Ecto neural progenitor cell (in vitro differentiated cells): ENCODE results near the gene GUK1.

Experiments
- DNase-seq: peaks from one replicate; pipeline ENCODE4 v3.0.0-alpha.2; 2018; ENCODE audit warnings: low spot score

GUK1 gene

GRCh38 chr1:228150120-228150460 lies 10.0 kb downstream of the GUK1 start:
- DNase-seq = no peak

- no peak for DNase-seq
Observed at GRCh38 chr1:228150461-228151179, 10.5 kb downstream of the GUK1 start.

GRCh38 chr1:228151180-228151925 lies 11.3 kb downstream of the GUK1 start:
- no peak for DNase-seq

DNA sequence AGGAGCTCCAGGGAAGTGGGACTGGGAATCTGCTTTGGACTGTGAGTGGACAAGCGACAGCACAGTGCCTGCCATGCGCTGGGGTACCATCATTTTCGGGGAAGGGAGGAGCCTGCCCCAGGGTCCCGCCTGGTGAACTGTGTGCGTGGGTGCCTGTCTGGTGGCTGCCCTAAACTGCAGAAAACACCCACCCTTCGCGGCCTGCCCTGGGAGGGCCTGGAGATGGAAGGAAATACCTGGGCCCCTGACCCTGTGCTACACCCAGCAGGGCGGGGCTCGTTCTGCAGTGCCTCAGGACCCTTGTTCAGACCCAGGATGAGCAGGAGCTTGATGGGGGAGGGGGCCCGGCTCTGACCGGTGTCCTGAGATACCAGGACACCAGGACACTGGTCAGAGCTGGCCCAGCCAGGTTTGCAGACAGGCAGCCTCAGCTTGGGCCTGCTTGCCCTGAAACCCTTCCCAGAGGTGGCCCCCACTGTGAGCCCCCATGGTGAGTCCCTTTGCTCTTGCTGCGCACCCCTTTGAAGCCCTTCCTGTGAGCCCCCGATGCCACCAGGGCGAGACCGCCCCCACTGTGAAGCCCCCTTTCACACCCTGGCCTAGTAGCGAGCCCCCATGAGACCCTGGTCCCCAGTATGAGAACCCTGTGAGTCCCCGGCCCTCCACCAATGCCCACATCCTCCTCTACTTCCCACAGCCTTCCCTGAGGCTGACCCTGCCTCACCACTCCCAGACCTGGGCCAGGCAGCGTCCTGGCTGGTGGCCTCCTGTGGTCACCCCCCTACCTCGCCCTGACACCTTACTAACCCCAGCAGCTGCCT lies 12.2 kb downstream of the GUK1 start:
- no peak for DNase-seq

DNA sequence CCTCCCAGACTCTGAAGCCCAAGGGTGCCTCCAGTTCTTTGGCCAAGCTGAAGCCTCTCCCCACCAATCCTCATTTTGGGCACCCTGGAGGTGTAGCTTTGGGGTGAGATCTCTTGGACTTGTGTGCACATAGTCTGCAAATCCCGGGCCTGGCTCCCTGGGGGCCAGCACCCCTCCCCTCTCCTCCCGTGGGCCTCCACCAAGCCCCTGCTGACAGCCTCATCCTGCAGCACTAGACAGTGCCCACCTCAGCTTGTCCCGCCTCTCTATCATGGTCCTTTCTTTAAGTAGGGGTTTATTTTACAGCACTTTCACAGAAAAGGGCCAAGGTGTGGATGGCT lies 12.8 kb downstream of the GUK1 start:
- DNase-seq = no peak

DNA sequence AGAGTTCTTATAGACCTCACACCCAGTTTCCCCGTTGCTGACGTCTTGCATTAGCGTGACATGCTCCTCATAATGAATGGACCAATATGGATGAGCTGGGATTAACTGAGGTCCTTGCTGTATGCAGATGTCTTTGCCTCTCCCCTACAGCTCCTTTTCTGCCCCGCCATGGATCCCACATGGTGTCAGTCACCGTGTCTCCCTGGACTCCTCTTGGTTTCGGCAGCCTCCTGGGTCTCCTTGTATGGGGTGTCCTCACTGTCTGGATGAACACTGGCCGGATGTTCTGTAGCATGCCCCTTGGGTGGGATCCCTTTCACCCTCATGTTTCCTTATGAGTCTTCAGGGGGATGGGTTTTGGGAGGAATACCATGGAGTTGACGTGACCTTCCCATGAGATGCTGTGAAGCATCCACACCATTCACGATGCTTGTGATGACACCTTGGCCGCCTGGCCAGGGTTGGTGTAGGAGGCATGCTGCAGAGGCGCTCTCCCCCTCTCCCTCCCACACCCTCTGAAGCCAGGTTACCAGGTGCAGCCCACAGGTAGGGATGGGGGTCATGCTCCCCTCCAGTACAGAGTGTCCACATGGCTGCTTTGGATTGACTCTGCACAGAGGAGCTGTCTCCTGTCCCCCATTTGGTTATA lies 14.1 kb downstream of the GUK1 start:
- DNase-seq = no peak

DNA sequence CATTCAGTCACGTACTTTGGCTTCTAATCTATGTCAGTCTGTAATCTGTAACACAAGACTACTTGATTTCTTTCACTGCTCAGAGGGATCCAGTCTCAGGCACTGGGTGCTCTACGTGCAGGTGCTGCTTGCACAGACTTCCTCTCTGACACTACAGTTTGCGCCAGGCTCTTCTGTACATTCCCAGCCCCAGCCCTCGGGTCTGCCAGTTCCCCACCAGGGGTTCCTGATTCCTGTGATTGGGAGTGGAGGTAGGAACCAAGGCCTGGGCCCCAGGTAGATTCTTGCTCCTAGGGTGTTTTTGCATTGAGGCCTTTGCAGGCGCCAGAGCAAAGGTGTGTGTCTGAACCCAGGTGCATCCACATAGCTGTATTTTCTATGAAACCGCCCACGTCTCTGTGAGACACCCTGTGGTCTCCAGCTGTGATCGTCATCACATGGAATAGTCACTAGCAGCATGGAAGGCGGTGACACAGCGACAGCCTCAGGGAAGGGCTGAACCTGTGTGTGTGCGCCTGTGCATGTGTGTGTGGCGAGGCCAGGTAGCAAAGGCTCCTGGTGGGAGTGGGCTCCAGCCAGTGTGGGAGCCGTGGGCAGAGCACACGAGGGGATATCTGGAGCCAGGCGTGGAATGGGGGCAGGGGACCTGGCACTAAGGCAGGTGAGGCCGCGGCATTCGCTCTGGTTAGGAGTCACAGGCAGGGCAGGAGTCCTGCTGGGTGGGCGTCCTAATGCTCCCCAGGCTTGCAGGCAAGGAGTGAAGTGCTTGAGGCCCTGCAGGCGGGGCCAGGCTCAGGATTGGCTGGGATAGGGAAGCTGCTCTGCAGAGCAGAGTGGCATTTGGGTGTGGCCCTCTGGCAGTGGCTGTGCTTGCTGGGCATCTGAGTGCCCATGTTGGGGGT lies 14.8 kb downstream of the GUK1 start:
- DNase-seq = no peak

DNA sequence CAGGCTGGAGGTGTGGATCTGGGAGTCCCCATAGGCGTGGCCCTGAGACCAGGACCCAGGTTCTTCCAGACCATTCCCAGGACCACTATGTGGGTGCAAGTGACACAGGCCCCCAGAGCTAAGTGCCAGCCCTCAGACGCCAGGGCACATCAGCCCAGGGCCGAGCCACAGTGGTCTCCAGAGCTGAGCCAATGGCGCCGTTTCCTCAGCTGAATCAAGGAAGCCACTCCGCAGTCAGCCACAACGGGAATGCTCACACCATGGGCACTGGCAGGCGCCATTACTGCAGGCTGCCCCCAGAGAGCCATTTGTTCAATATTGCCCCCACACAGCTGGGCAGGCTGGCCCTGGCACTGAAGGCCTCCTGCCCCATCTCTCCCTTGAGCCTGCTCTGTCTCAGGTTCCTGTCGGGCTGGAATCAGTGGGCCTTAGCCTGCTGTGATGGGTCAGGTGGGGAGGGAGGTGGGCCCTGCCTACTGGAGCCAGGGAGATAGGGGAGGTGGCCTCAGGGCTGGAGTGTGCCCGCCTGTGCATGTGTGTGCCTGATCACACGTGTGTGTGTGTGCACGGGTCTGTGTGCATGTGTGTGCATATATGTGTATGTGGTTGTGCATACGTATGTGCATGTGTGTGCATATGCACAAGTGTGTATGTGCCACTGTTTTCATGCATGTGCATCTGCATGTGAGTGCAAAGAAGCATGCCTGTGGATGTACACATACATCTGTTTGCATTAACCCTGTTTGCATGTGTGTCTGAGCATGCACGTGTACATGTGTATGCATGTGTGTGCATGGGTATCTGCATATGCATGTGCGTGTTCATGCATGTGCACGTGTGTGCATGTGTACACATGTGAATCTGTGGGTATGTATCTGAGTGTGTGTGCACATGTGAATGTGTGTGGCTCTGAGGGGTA lies 15.8 kb downstream of the GUK1 start:
- no peak for DNase-seq

- no peak for DNase-seq
Observed at GRCh38 chr1:228156515-228156881, 16.4 kb downstream of the GUK1 start.

GRCh38 chr1:228156941-228157728 lies 17.1 kb downstream of the GUK1 start:
- DNase-seq = no peak

DNA sequence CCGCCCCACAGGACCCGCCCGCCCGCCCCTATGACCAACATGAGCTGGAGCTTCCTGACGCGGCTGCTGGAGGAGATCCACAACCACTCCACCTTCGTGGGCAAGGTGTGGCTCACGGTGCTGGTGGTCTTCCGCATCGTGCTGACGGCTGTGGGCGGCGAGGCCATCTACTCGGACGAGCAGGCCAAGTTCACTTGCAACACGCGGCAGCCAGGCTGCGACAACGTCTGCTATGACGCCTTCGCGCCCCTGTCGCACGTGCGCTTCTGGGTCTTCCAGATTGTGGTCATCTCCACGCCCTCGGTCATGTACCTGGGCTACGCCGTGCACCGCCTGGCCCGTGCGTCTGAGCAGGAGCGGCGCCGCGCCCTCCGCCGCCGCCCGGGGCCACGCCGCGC lies 17.6 kb downstream of the GUK1 start:
- no peak for DNase-seq

- no peak for DNase-seq
Observed at GRCh38 chr1:228158151-228159007, 18.3 kb downstream of the GUK1 start.

- no peak for DNase-seq
Observed at GRCh38 chr1:228159008-228159665, 19.1 kb downstream of the GUK1 start.

DNA sequence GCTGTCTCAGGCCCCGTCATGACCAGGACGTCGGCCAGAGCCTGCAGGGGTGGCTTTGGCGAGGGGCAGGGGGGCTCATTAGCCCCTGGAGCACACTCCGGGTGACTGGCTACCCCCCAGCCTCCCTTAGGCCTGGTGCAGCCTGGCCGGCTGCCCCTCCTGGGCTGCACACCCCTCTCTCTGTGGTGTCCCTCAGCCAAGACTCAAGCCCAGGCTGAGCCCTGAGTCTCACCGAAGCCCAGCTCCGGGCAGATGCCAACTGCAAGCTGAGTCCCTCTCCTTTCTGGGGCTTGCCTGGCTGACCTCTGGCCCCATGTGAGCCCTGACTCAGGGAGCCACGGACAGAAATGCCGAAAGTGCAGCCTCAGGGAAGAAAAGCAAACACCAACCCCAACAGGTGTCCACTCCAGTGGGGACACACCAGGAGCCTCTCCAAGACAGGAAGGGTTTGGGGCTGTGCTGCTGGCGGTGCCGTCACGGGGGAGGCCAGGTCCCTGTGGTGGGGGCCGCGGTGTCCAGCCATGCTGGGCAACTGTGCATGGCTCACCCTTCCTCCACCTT lies 20.2 kb downstream of the GUK1 start:
- no peak for DNase-seq

DNA sequence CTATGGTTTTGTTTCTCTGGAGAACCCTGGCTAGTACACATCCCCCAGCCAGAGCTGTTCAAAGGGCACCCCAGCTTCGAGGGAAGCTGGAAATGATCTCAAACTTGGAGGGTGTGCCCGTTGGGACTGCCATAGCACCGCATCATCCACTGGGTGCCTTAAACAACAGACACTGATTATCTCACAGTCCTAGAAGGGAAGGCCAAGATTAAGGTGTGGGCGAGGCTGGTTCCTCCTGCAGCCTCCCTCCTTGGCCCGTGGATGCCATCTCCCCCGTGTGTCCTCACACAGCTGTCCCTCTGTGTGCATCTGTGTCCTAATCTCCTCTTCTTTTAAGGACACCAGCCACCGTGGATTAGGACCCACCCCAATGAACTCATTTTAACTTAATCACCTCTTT lies 21.3 kb downstream of the GUK1 start:
- DNase-seq = no peak

DNA sequence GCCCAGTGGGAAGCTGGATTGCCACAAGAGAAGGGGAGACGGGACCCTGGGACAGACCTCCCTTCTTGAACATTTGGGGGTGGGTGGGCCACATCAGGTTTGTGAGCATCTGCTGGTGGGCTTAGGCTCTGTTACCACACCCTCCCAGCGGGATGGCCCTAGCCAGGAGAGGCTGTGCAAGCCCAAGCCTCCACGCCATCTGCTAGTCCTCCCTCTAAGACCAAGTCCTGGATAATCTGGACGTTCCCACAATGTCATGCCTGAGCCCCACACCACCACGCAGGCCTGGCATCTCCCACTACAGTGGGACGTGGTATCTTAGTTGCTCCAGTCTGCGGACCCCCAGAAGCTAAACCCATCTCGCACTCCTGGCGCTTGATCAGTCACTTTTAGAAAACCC lies 21.8 kb downstream of the GUK1 start:
- DNase-seq = no peak

DNA sequence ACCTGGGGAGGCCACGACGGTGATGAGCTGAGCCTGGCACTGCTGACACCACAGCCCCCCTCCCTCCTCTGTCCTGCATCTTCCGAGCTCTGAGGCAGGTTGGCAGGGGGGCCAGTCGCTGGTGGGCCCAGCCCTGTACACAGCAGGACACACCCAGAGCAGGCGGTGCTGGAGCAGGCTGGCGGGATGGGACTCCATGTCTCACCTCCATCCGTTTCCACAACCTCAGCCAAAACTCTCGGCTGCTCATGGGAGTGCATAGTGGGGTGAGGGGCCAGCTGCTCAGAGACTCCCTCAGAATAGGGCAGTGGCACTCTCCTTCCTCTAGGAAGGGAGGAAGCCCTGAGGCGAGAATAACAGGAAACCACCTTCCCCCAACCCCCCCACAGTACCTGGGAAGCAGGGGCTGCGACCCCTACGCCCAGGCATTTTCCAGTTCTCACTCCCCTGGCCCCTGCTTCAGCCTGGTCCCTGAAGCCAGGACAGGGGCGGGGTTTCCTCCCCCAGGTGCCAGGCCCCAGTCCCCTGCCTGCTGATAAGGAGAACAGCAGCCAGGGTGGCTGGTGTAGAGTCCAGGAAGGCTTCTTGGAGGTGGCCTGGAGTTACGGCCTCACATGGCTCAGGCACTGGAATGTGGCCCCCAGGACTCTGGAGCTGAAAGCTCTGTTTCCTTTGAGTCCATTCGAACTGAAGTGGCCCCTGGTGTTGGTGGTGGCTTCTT lies 22.4 kb downstream of the GUK1 start:
- no peak for DNase-seq
